Fibroblast of lung (primary cell): ENCODE data around the gene BICRA. TPM values are rescaled to one million over a fixed set of nuclear protein-coding genes. Genes with fewer than 3 reads are reported as not detected.

Experiments used
- DNase-seq, 2 donors: peaks; one replicate each; pipeline versions ENCODE4 v3.0.0 to v3.0.0-alpha.2; 2010; ENCODE audit warnings: low read depth in 2 of 2
- H2AFZ ChIP-seq: 2 replicates; pipeline ENCODE4 v1.5.1; 2012; ENCODE audit warnings: low read length, control low read depth, inconsistent platforms
- H3K27ac ChIP-seq: 2 replicates; pipeline ENCODE4 v1.5.1; 2011; ENCODE audit warnings: low read length, control low read depth; ENCODE audit not compliant: insufficient read depth
- H3K27me3 ChIP-seq: 2 replicates; pipeline ENCODE4 v1.5.1; 2011; ENCODE audit warnings: mild to moderate bottlenecking, low read length; ENCODE audit not compliant: control insufficient read depth, insufficient read depth
- H3K36me3 ChIP-seq: 2 replicates; pipeline ENCODE4 v1.5.1; 2011; ENCODE audit warnings: low read length; ENCODE audit not compliant: control insufficient read depth, insufficient read depth
- H3K4me1 ChIP-seq: 2 replicates; pipeline ENCODE4 v1.5.1; 2011; ENCODE audit warnings: low read length; ENCODE audit not compliant: control insufficient read depth, insufficient read depth; ENCODE audit errors: extremely low read depth
- H3K4me2 ChIP-seq: 2 replicates; pipeline ENCODE4 v1.5.1; 2011; ENCODE audit warnings: low read length, control low read depth; ENCODE audit not compliant: insufficient read depth; ENCODE audit errors: extremely low read depth
- H3K4me3 ChIP-seq, 4 experiments: fragments of 200-600 bp in 1 of 4; sonication (generic) in 1 of 4; replicated peaks in 1 of 4; 2 replicates each; pipeline ENCODE4 v1.5.1; 2011 to 2016; ENCODE audit warnings: low read length in 4 of 4, low read depth in 3 of 4, mild to moderate bottlenecking in 3 of 4, control low read depth in 2 of 4, inconsistent platforms in 1 of 4, mixed read lengths in 1 of 4; ENCODE audit not compliant: insufficient read depth in 1 of 4; ENCODE audit errors: control extremely low read depth in 1 of 4
- H3K79me2 ChIP-seq: 2 replicates; pipeline ENCODE4 v1.5.1; 2012; ENCODE audit warnings: mild to moderate bottlenecking, low read length, inconsistent platforms; ENCODE audit not compliant: control insufficient read depth, insufficient read depth
- H3K9ac ChIP-seq: 2 replicates; pipeline ENCODE4 v1.5.1; 2011; ENCODE audit warnings: mild to moderate bottlenecking, low read length, control low read depth; ENCODE audit not compliant: insufficient read depth
- H3K9me3 ChIP-seq: 2 replicates; pipeline ENCODE4 v1.5.1; 2012; ENCODE audit warnings: low read depth, low read length; ENCODE audit not compliant: control insufficient read depth, insufficient read depth
- H4K20me1 ChIP-seq: 2 replicates; pipeline ENCODE4 v1.5.1; 2011; ENCODE audit warnings: low read length; ENCODE audit not compliant: control insufficient read depth, insufficient read depth; ENCODE audit errors: extremely low read depth
- CTCF ChIP-seq, 2 donors: IDR thresholded peaks in 1 of 2; conservative IDR thresholded peaks in 1 of 2; 1 replicate in 1 of 2; 2 replicates in 1 of 2; pipeline ENCODE4 v1.5.1; 2011 to 2012; ENCODE audit warnings: low read length in 2 of 2, control low read depth in 1 of 2, inconsistent platforms in 1 of 2, low read depth in 1 of 2, mild to moderate bottlenecking in 1 of 2
- EZH2 ChIP-seq: IDR thresholded peaks from 2 replicates; pipeline ENCODE4 v1.5.1; 2012; ENCODE audit warnings: low read length, control low read depth, mild to moderate bottlenecking; ENCODE audit errors: missing control alignments
- polyA plus RNA-seq, 2 donors: library from polyadenylated mRNA; depleted of rRNA in 1 of 2; stranded (reverse) in 1 of 2; unstranded in 1 of 2; fragments of >200 nt; gene quantifications; 2 replicates each; pipeline ENCODE4 v1.2.1, GENCODE V29; 2011 to 2012; ENCODE audit warnings: missing spikeins in 1 of 2
- total RNA-seq: library from RNA; depleted of rRNA; stranded (reverse); fragments of >200 nt; gene quantifications from 2 replicates; pipeline ENCODE4 v1.2.1, GENCODE V29; 2014

Gene BICRA
- total and polyA plus RNA-seq, 2 donors (not counting 1 experiment from before 2014, with no cell fraction given), result 0.44 to 3.8 TPM

- Histone ChIP-seq H3K79me2 (peaks cover 8% of the 10 kb centered on the region), H2AFZ (no peak overlapping the region), H3K9me3 (no peaks in the 10 kb centered on the region), H3K4me1 (no peaks in the 10 kb centered on the region), H3K4me3 (no peak overlapping the region), H3K36me3 (peaks cover 10% of the 10 kb centered on the region), H3K9ac (no peak overlapping the region), H3K27ac (no peak overlapping the region), H3K4me2 (no peak overlapping the region), H4K20me1 (peaks cover 2% of the 10 kb centered on the region), H3K27me3 (no peaks in the 10 kb centered on the region)
- DNase-seq, result no peak
- TF ChIP-seq EZH2, result no peak
- no peak for TF ChIP-seq CTCF (conservative IDR thresholded peaks at IDR 0.05 in 1 of 2, IDR thresholded peaks at IDR 0.05 in 1 of 2; ENCODE audit: low read depth in 1 of 2, low read length in 2 of 2)
These were observed 65.6 kb downstream of the BICRA start for GRCh38 chr19:47674548-47674947.

- TF ChIP-seq EZH2 (no peak), CTCF (conservative IDR thresholded peaks at IDR 0.05 in 1 of 2, IDR thresholded peaks at IDR 0.05 in 1 of 2; ENCODE audit: low read depth in 1 of 2, low read length in 2 of 2) (no peak)
These were observed 66.3 kb downstream of the BICRA start for GRCh38 chr19:47675271-47675670.

GRCh38 chr19:47675859-47676258 is 66.9 kb downstream of the BICRA start:
- Histone ChIP-seq H3K79me2 (no peaks in the 10 kb centered on the region), H3K4me3 (no peak overlapping the region), H3K9ac (no peak overlapping the region), H3K4me1 (no peaks in the 10 kb centered on the region), H3K27me3 (no peaks in the 10 kb centered on the region), H3K4me2 (no peak overlapping the region), H3K27ac (no peak overlapping the region), H3K36me3 (peaks cover 11% of the 10 kb centered on the region), H4K20me1 (peaks cover 2% of the 10 kb centered on the region), H3K9me3 (no peaks in the 10 kb centered on the region), H2AFZ (no peak overlapping the region)
- no peak for TF ChIP-seq EZH2
- TF ChIP-seq CTCF (conservative IDR thresholded peaks at IDR 0.05 in 1 of 2, IDR thresholded peaks at IDR 0.05 in 1 of 2; ENCODE audit: low read depth in 1 of 2, low read length in 2 of 2), result no peak
- no peak for DNase-seq

More at GRCh38 chr19:47675271-47675670, 66.3 kb downstream of the BICRA start:
- peaks cover 2% of the 10 kb centered on the region for H4K20me1 ChIP-seq
- H3K79me2 ChIP-seq, result peaks cover 4% of the 10 kb centered on the region
- H3K9me3 ChIP-seq, result no peaks in the 10 kb centered on the region
- no peaks in the 10 kb centered on the region for H3K27me3 ChIP-seq
- H3K4me2 ChIP-seq, result no peak overlapping the region
- peaks cover 12% of the 10 kb centered on the region for H3K36me3 ChIP-seq
- H2AFZ ChIP-seq, result no peak overlapping the region
- H3K27ac ChIP-seq, result no peak overlapping the region
- no peak for DNase-seq
- no peak overlapping the region for H3K4me3 ChIP-seq
- no peaks in the 10 kb centered on the region for H3K4me1 ChIP-seq
- H3K9ac ChIP-seq, result no peak overlapping the region
